Lung (tissue), 12 donors: ENCODE results near the gene SLF1. TPM values are rescaled to one million over a fixed set of nuclear protein-coding genes. Genes with fewer than 3 reads are reported as not detected.

ENCODE experiments used
- ATAC-seq: fragments of 200-7000 bp; cut with Tn5 transposase; one replicate; pipeline ENCODE4 v1.9.1; 2020; ENCODE audit warnings: moderate number of reproducible peaks; ENCODE audit not compliant: insufficient read depth, low FRiP score
- DNase-seq, 3 donors: peaks; one replicate each; pipeline ENCODE4 v3.0.0-alpha.2; 2013 to 2017
- H3K27ac ChIP-seq, 2 donors: one replicate each; pipeline ENCODE4 v1.5.1; 2013; ENCODE audit warnings: mild to moderate bottlenecking in 2 of 2, moderate library complexity in 2 of 2, control low read depth in 1 of 2, inconsistent platforms in 1 of 2, low read depth in 1 of 2, low read length in 1 of 2
- H3K27me3 ChIP-seq, 3 donors: one replicate each; pipeline ENCODE4 v1.5.1; 2013; ENCODE audit warnings: low read length in 2 of 3; ENCODE audit not compliant: control insufficient read depth in 3 of 3, insufficient read depth in 3 of 3
- H3K36me3 ChIP-seq, 4 donors: one replicate each; pipeline ENCODE4 v1.5.1; 2013; ENCODE audit warnings: low read length in 4 of 4, mild to moderate bottlenecking in 1 of 4, moderate library complexity in 1 of 4; ENCODE audit not compliant: control insufficient read depth in 4 of 4, insufficient read depth in 4 of 4
- H3K4me1 ChIP-seq, 5 donors: one replicate each; pipeline ENCODE4 v1.5.1; 2013; ENCODE audit warnings: low read length in 5 of 5, mild to moderate bottlenecking in 2 of 5, moderate library complexity in 1 of 5; ENCODE audit not compliant: control insufficient read depth in 5 of 5, insufficient read depth in 5 of 5
- H3K4me3 ChIP-seq: one replicate; pipeline ENCODE4 v1.5.1; 2013; ENCODE audit warnings: mild to moderate bottlenecking, control low read depth, moderate library complexity
- H3K9ac ChIP-seq, 2 donors: one replicate each; pipeline ENCODE4 v1.5.1; 2013; ENCODE audit warnings: low read length in 2 of 2, control low read depth in 1 of 2; ENCODE audit not compliant: insufficient read depth in 1 of 2
- H3K9me3 ChIP-seq, 4 donors: one replicate each; pipeline ENCODE4 v1.5.1; 2013; ENCODE audit warnings: low read length in 3 of 4, mild to moderate bottlenecking in 1 of 4, moderate library complexity in 1 of 4; ENCODE audit not compliant: control insufficient read depth in 4 of 4, insufficient read depth in 3 of 4
- CTCF ChIP-seq: IDR thresholded peaks from 2 replicates; pipeline ENCODE4 v1.5.1; 2012; ENCODE audit warnings: mild to moderate bottlenecking; ENCODE audit errors: control extremely low read depth, extremely low read depth
- WGBS, 2 donors: extraction: QIAGEN DNeasy Blood & Tissue Kit; methylation state at CpG; one replicate each; pipeline ENCODE4 v1.1.7; 2013; 5-methylcytosine and 5-hydroxymethylcytosine counted together
- polyA plus RNA-seq, 2 donors: library from polyadenylated mRNA; stranded (reverse); fragments of 200-250 nt; gene quantifications; one replicate each; pipeline ENCODE4 v1.2.1, GENCODE V29; 2013
- total RNA-seq, 2 donors: library from RNA; depleted of rRNA in 1 of 2; stranded (reverse); fragments of >200 nt in 1 of 2; gene quantifications; one replicate each; pipeline ENCODE4 v1.2.1, GENCODE V29; 2014 to 2021
- donor health status: control.
- donor health status: control.
- donor health status: Bipolar disorder and iron deficiency.
- donor health status: healthy.
- donor health status: DM: yes; HTN: yes; CAD: no.

The SLF1 gene
- total and polyA plus RNA-seq, 4 donors = 2.1 to 29.5 (median 5.0) TPM

- TF ChIP-seq CTCF = no peak
- no peak overlapping the region for H3K4me3 ChIP-seq
Measured at GRCh38 chr5:94689908-94690307, 71.4 kb downstream of the SLF1 start.

GRCh38 chr5:94690778-94691177 lies 72.3 kb downstream of the SLF1 start:
- no peak overlapping the region for H3K27ac ChIP-seq
- H3K9ac ChIP-seq = no peak overlapping the region
- no peak for TF ChIP-seq CTCF
- ATAC-seq = no peak
- no peaks in the 10 kb centered on the region for H3K9me3 ChIP-seq
- WGBS, 2 donors = 80 to 89% methylated on average over 2 of the region's 2 CpGs
- peaks cover 0 to 28% (median 7%) of the 10 kb centered on the region in 5 donors for H3K4me1 ChIP-seq
- peaks cover 3 to 7% (median 6%) of the 10 kb centered on the region in 4 donors for H3K36me3 ChIP-seq
- DNase-seq = peak; percentile 62 to 93 (median 91)
- no peaks in the 10 kb centered on the region for H3K27me3 ChIP-seq
- H3K4me3 ChIP-seq = no peak overlapping the region

More at GRCh38 chr5:94689908-94690307, 71.4 kb downstream of the SLF1 start:
- ATAC-seq (no peak), DNase-seq (peak in 2 of 3 donors; percentile 58 to 73)
- no peak overlapping the region for H3K9ac ChIP-seq
- H3K27ac ChIP-seq = no peak overlapping the region
- no peaks in the 10 kb centered on the region for H3K9me3 ChIP-seq
- H3K36me3 ChIP-seq = peaks cover 3 to 7% (median 6%) of the 10 kb centered on the region in 4 donors
- H3K4me1 ChIP-seq = peaks cover 0 to 28% (median 7%) of the 10 kb centered on the region in 5 donors
- H3K27me3 ChIP-seq = no peaks in the 10 kb centered on the region

- TF ChIP-seq CTCF = no peak
- Histone ChIP-seq H3K9me3 (no peaks in the 10 kb centered on the region), H3K27ac (no peak overlapping the region), H3K9ac (no peak overlapping the region), H3K27me3 (no peaks in the 10 kb centered on the region), H3K4me1 (peaks cover 0 to 28% (median 7%) of the 10 kb centered on the region in 5 donors), H3K36me3 (peaks cover 3 to 7% (median 6%) of the 10 kb centered on the region in 4 donors), H3K4me3 (no peak overlapping the region)
- WGBS, 2 donors = 87 to 88% methylated on average over 1 of the region's 1 CpG
- DNase-seq = peak in 1 of 3 donors; percentile 29
- ATAC-seq = no peak
Measured at GRCh38 chr5:94691291-94691690, 72.8 kb downstream of the SLF1 start.

- no peak overlapping the region for H3K9ac ChIP-seq
- DNase-seq (peak; percentile 54 to 77 (median 71)), ATAC-seq (no peak)
- TF ChIP-seq CTCF = no peak
- peaks cover 3 to 5% (median 5%) of the 10 kb centered on the region in 4 donors for H3K36me3 ChIP-seq
- no peak overlapping the region for H3K27ac ChIP-seq
- no peak overlapping the region for H3K4me3 ChIP-seq
- H3K27me3 ChIP-seq = no peaks in the 10 kb centered on the region
- no peaks in the 10 kb centered on the region for H3K9me3 ChIP-seq
- WGBS, 2 donors = 25 to 43% methylated on average over 4 of the region's 4 CpGs
- H3K4me1 ChIP-seq = peaks cover 0 to 28% (median 7%) of the 10 kb centered on the region in 5 donors
Measured at GRCh38 chr5:94691949-94692348, 73.5 kb downstream of the SLF1 start.
